IMR-90 (cell line): ENCODE measurements around the gene DGKG. TPM values are rescaled to one million over a fixed set of nuclear protein-coding genes. Genes with fewer than 3 reads are reported as not detected.

Source experiments
- ATAC-seq: fragments of 200-7000 bp; cut with Tn5 transposase; 2 replicates; pipeline ENCODE4 v1.9.1; 2020; ENCODE audit warnings: low read depth, mild to moderate bottlenecking, moderate library complexity
- BruUV-seq: library from RNA; stranded (reverse); fragments of 400-500 nt; replicated peaks from 2 replicates; lab custom pipeline; 2021; lab: Mats Ljungman, UMichigan
- CTCF ChIA-PET: fragments of 300-600 bp; formaldehyde crosslinking; extraction: SDS; loops from one replicate; lab custom pipeline; 2021; ENCODE audit warnings: antibody characterized with exemption; lab: Yijun Ruan, JAX
- POLR2A ChIA-PET: fragments of 300-600 bp; sonication (Branson Sonifier 250); formaldehyde crosslinking; loops from one replicate; lab custom pipeline; 2022; ENCODE audit warnings: antibody characterized with exemption; ENCODE audit not compliant: unreplicated experiment; lab: Charles Lee
- DNase-seq: peaks from one replicate; pipeline ENCODE4 v3.0.0; 2013
- H2AFZ ChIP-seq: replicated peaks from 2 replicates; pipeline ENCODE3; 2013; ENCODE audit warnings: low read length, mild to moderate bottlenecking; ENCODE audit not compliant: poor library complexity
- H2AK5ac ChIP-seq: 2 replicates; pipeline ENCODE4 v1.6.1; 2013; ENCODE audit warnings: low read depth, low read length, inconsistent platforms
- H2AK9ac ChIP-seq: replicated peaks from 2 replicates; pipeline ENCODE3; 2013; ENCODE audit warnings: mild to moderate bottlenecking, low read depth, low read length, moderate library complexity; ENCODE audit not compliant: poor library complexity
- H2BK120ac ChIP-seq: 2 replicates; pipeline ENCODE4 v1.6.1; 2013; ENCODE audit warnings: low read depth, low read length, inconsistent platforms
- H2BK15ac ChIP-seq: 3 replicates; pipeline ENCODE4 v1.6.1; 2013; ENCODE audit warnings: low read depth, low read length, inconsistent platforms
- H2BK20ac ChIP-seq: 2 replicates; pipeline ENCODE4 v1.6.1; 2013; ENCODE audit warnings: low read depth, mild to moderate bottlenecking, inconsistent platforms, low read length, moderate library complexity
- H2BK5ac ChIP-seq: 2 replicates; pipeline ENCODE4 v1.6.1; 2013; ENCODE audit warnings: mild to moderate bottlenecking, low read depth, low read length, inconsistent platforms; ENCODE audit not compliant: poor library complexity, severe bottlenecking
- H3K14ac ChIP-seq: replicated peaks from 2 replicates; pipeline ENCODE4 v1.6.1; 2013; ENCODE audit warnings: low read depth, low read length, inconsistent platforms
- H3K18ac ChIP-seq: 2 replicates; pipeline ENCODE4 v1.6.1; 2013; ENCODE audit warnings: low read depth, low read length, control low read depth
- H3K23ac ChIP-seq: 2 replicates; pipeline ENCODE4 v1.6.1; 2013; ENCODE audit warnings: low read depth, low read length, inconsistent platforms
- H3K27ac ChIP-seq: 2 replicates; pipeline ENCODE4 v1.5.1; 2013; ENCODE audit warnings: mild to moderate bottlenecking, control low read depth, low read length; ENCODE audit not compliant: insufficient read depth
- H3K27me3 ChIP-seq: 2 replicates; pipeline ENCODE4 v1.6.1; 2013; ENCODE audit warnings: low read length; ENCODE audit not compliant: control insufficient read depth, insufficient read depth
- H3K36me3 ChIP-seq: 2 replicates; pipeline ENCODE4 v1.6.1; 2013; ENCODE audit warnings: low read length, mixed read lengths; ENCODE audit not compliant: control insufficient read depth, insufficient read depth
- H3K4ac ChIP-seq: 2 replicates; pipeline ENCODE4 v1.6.1; 2013; ENCODE audit warnings: low read depth, low read length, inconsistent platforms
- H3K4me1 ChIP-seq: 2 replicates; pipeline ENCODE4 v1.6.1; 2013; ENCODE audit warnings: low read length, mixed read lengths; ENCODE audit not compliant: control insufficient read depth, insufficient read depth
- H3K4me2 ChIP-seq: 2 replicates; pipeline ENCODE4 v1.6.1; 2013; ENCODE audit warnings: low read depth, mild to moderate bottlenecking, control low read depth, low read length, moderate library complexity
- H3K4me3 ChIP-seq: 2 replicates; pipeline ENCODE4 v1.5.1; 2013; ENCODE audit warnings: low read depth, mild to moderate bottlenecking, control low read depth, low read length, moderate library complexity; ENCODE audit not compliant: insufficient read depth
- H3K56ac ChIP-seq: 2 replicates; pipeline ENCODE4 v1.6.1; 2013; ENCODE audit warnings: low read length, inconsistent platforms; ENCODE audit not compliant: insufficient read depth; ENCODE audit errors: extremely low read depth
- H3K79me1 ChIP-seq, 2 experiments: 2 replicates each; pipeline ENCODE4 v1.6.1; 2013; ENCODE audit warnings: low read length in 2 of 2, inconsistent platforms in 1 of 2, low read depth in 1 of 2
- H3K9ac ChIP-seq: 2 replicates; pipeline ENCODE4 v1.6.1; 2013; ENCODE audit warnings: low read depth, low read length, control low read depth
- H3K9me1 ChIP-seq: 2 replicates; pipeline ENCODE4 v1.6.1; 2013; ENCODE audit warnings: low read length, inconsistent platforms; ENCODE audit not compliant: insufficient read depth
- H3K9me3 ChIP-seq: 2 replicates; pipeline ENCODE4 v1.6.1; 2013; ENCODE audit warnings: low read length; ENCODE audit not compliant: control insufficient read depth, insufficient read depth
- H4K20me1 ChIP-seq: 2 replicates; pipeline ENCODE4 v1.6.1; 2013; ENCODE audit warnings: low read length, inconsistent platforms; ENCODE audit not compliant: insufficient read depth
- H4K5ac ChIP-seq: 2 replicates; pipeline ENCODE4 v1.6.1; 2013; ENCODE audit warnings: mild to moderate bottlenecking, low read depth, low read length, control low read depth
- H4K8ac ChIP-seq, 2 experiments: 2 replicates each; pipeline ENCODE4 v1.6.1; 2013; ENCODE audit warnings: low read depth in 2 of 2, low read length in 2 of 2, control low read depth in 1 of 2, inconsistent platforms in 1 of 2
- H4K91ac ChIP-seq: 2 replicates; pipeline ENCODE4 v1.6.1; 2013; ENCODE audit warnings: low read depth, low read length, inconsistent platforms; ENCODE audit not compliant: insufficient read depth
- CEBPB ChIP-seq: IDR thresholded peaks from 2 replicates; pipeline ENCODE4 v1.6.1; 2012; ENCODE audit warnings: low read depth, low read length, improper control_type of control experiment
- NFE2L2 ChIP-seq: fragments of 150-350 bp; IDR thresholded peaks from 2 replicates; pipeline ENCODE4 v1.6.1; 2016; ENCODE audit warnings: low read depth, mild to moderate bottlenecking, low read length
- RCOR1 ChIP-seq: IDR thresholded peaks from 2 replicates; pipeline ENCODE4 v1.6.1; 2012; ENCODE audit warnings: mild to moderate bottlenecking, low read length, improper control_type of control experiment; ENCODE audit not compliant: insufficient replicate concordance
- WGBS, 2 experiments: methylation state at CpG; one replicate each; pipeline versions ENCODE4 v1.1.5 to v1.1.7; 2013; ENCODE audit warnings: missing lambda C conversion rate in 2 of 2; ENCODE audit not compliant: insufficient read length in 1 of 2; ENCODE audit errors: extremely low coverage in 2 of 2; 5-methylcytosine and 5-hydroxymethylcytosine counted together
- dilution Hi-C: fragments of 300-500 bp; cut with HindIII; formaldehyde crosslinking; loops from one replicate; pipeline ENCODE4 v1.14.3; 2018; ENCODE audit warnings: low sequenced_read_pairs; ENCODE audit not compliant: unreplicated experiment
- in situ Hi-C: fragments of 300-500 bp; cut with MboI; formaldehyde crosslinking; loops from 3 replicates; pipeline ENCODE4 v1.14.3; 2019; ENCODE audit warnings: low sequenced_read_pairs, inconsistent platforms, mixed read lengths
- intact Hi-C: fragments of 100-400 bp; cut with micrococcal nuclease; formaldehyde crosslinking; loops from 2 replicates; pipeline ENCODE4 v1.10.0; 2022
- polyA plus RNA-seq, 3 experiments: library from polyadenylated mRNA; depleted of rRNA; stranded (reverse); fragments of >200 nt; gene quantifications; 2 replicates each; pipeline ENCODE4 v1.2.3, GENCODE V29; 2012; ENCODE audit warnings: low replicate concordance in 1 of 3
- total RNA-seq: library from RNA; depleted of rRNA; stranded (reverse); fragments of >200 nt; gene quantifications from 2 replicates; pipeline ENCODE4 v1.2.3, GENCODE V29; 2012

Gene DGKG
- total and polyA plus RNA-seq, 2 of the 4 experiments (the other 2 are of a cell fraction): 1.2 to 4.1 TPM

GRCh38 chr3:186368717-186369116 lies 6.7 kb upstream of the DGKG start:
- POLR2A ChIA-PET: no interaction called here
- intact Hi-C loops (no loop called here), in situ Hi-C loops (no loop called here)

More at GRCh38 chr3:186368717-186369116, 6.7 kb upstream of the DGKG start:
- Histone ChIP-seq H3K18ac (no peak overlapping the region), H2AK9ac (no peak overlapping the region), H3K9ac (no peak overlapping the region), H3K4me2 (no peak overlapping the region), H4K5ac (no peak overlapping the region), H3K9me3 (no peaks in the 10 kb centered on the region), H4K91ac (no peak overlapping the region), H3K9me1 (no peaks in the 10 kb centered on the region), H3K36me3 (no peaks in the 10 kb centered on the region), H3K56ac (no peak overlapping the region), H3K79me1 (no peaks in the 10 kb centered on the region), H3K14ac (no peak overlapping the region), H2BK15ac (no peak overlapping the region), H3K23ac (no peak overlapping the region), H3K4ac (no peak overlapping the region), H2AK5ac (no peak overlapping the region), H2BK120ac (no peak overlapping the region), H3K4me3 (no peak overlapping the region), H2AFZ (no peak overlapping the region), H3K4me1 (no peaks in the 10 kb centered on the region), H2BK20ac (no peak overlapping the region), H3K27ac (no peak overlapping the region), H4K20me1 (no peaks in the 10 kb centered on the region), H4K8ac (no peak overlapping the region), H3K27me3 (peaks cover 53% of the 10 kb centered on the region), H2BK5ac (no peak overlapping the region)
- DNase-seq: no peak
- dilution Hi-C loops: no loop called here
- WGBS, 2 experiments: 33% methylated on average over 1 of the region's 4 CpGs; no CpG with 5 or more reads in 1 of the 2 experiments
- no TSS peak for BruUV-seq
- TF ChIP-seq NFE2L2: no peak
- no peak for TF ChIP-seq RCOR1
- TF ChIP-seq CEBPB: no peak
- no peak for ATAC-seq
- CTCF ChIA-PET: no interaction called here
